Right kidney (tissue), 1 donor: ENCODE results near the gene IGF1R.

ENCODE experiments used
- DNase-seq: peaks from one replicate; pipeline ENCODE4 v3.0.0-alpha.2; 2016

IGF1R gene

DNA sequence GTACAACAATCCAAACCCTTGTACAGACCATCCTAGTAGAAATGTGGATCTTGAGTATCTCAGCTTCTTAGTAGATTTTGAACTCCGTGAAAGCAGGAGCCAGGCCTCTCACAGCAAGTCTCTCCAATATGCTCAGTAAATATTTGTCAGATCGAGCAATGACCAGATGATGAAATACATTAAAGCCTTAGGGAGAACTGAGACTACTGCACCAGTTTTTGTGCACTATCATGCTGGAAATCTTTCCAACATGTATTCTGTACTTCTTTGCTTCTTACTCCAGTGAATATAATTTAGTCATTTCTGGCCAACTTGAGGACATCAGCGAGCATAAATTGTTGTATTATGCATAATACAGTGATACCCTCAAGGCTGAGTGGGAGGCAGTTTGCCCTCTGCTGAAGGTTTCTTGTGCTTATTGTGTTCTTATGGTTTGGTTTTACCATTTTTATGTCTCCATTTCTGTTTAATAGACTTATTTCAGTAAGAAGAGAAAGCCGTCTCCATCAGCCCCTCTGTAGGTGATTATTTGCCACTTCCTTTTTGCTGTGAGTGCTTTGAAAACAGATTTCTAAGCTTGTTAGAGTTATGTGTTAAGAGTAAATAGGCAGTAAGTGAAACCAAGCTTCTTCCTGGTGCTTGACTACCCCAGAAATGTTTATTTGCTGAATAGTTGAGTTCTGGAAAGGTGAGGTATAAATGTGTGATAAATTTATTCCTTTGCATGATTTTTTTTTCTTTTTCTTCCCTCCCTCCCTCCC is 212.1 kb downstream of the IGF1R start:
- no peak for DNase-seq

DNA sequence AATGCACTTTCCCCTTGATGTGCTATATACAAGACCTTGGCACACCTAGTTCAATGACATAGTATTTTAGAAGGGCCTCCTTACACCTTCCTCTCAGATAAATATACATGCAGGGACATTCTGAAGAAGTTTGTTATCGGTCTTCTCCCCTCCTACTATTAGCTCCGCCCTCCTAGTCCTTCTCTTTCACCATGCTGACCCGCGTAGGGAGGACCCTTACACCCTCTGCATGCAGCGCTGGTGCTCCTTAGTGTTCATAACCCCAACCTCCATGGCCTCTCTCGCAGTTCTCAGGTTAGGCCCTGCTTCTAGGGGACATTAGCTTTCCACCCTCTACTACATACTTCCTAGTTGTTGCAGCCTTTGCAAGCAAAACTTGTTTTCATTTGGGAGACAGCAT is 212.8 kb downstream of the IGF1R start:
- DNase-seq: no peak

DNA sequence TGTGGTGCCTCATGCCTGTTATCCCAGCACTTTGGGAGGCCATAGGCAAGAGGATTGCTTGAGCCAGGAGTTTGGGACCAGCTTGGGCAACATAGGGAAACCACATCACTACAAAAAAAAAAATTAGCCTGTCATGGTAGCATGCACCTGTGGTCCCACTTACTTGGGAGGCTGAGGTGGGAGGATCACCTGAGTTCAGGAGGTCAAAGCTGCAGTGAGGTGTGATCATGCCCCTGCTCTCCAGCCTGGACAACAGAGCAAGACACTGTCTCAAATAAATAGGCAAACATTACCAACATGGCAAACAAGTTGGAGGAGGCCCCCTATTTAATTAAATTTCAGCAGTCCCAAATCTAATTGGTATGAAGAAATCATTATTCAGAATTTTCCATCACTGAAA is 215.6 kb downstream of the IGF1R start:
- no peak for DNase-seq

DNA sequence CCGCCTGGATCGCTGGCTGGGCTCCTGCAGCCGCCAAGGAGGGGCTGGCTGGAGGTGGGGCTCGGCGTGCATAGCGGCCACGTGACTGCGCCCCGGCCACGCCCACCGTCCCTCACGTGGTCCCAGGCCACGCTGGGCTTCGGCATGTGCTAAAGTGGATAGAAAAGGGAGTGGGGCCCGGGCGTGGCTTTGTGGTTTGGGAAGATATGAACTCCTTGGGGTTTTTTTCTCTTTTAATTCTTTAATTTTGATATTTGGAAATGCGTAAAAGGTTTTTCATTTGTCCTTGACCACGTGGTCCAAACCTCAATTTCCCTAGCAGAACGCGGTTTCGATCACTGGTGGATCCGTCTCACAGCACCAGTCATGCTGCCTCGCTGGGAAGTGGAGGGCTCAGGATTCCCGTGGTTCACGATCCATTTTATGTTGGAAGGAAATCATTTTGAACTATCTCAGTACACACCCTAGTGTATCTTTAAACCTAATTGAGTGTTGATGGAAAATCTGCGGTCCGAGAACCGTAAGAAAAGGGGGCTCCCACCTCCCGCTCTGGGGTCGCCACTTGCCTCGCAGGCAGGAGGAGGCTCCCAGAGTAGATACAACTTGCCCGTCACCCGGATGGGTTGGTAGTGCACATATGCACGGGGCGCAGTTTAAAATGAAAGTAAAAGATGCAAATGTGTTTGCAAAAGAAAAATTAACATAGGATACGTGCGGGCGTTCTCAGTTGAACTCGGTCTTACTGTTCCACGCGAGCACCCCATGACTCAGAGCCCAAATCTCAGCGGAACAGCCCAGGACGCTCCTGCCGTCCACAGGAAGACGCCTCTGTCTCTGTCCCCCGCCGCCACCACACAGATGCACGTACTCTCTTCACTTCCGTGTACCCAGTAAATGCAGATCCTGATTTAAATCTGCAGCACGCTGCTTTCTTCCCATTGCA is 217.3 kb downstream of the IGF1R start:
- DNase-seq: no peak

DNA sequence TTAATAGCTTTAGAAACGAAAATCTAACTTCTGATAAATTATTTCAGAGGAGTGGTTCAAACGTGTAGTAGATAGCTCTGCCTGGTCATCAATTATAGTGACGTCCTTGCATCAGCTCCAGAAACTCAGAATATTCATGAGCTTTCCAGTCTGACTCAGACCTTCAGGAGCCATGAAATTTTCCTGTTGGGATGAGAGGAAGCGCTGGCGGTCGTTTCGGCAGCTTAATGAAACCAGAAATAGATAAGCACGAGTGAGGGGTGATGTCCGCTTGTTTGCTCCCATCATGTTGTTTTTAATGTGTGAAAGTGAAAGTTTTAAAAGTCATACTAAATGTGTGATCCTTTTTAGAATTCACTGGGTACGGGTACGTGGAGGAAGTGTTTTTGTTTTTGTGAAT is 218.2 kb downstream of the IGF1R start:
- no peak for DNase-seq

DNA sequence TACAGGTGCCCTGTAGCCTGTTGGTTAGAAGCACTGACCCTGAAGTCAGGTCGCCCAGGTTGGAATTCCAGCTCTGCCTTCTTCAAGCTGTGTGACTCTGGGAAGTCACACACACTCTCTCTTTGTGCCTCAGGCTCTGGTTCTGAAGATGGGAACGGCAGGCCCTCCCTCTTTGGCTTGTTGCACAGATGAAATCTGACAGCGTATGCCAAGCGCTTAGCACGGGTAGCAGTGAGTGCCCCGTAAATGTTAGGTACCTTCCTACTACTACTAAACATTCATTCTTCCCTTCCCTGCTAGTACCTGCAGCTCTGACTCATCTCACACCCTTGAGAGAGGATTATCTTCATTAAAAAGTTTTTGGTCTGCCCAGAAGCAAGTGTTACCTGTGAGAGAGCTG is 220.2 kb downstream of the IGF1R start:
- no peak for DNase-seq

DNA sequence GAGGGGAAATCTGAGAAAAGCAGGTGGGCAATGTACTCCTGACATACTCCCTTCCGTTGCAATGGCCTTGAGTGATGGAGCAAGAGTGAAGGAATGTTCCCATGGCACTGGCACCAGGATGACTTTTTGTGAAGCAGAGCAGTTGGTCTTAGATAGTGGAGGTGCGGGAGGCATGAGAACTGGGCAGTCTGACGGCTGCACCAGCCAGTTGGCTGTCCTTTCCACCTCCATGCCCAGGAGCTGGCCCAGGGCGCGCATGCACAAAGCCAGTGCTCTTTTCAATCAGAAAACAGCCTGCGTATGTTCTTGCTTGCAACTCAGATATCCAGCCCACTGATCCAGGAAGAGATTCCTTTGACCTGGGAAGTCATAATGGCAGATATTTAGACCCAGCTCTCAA is 222.4 kb downstream of the IGF1R start:
- no peak for DNase-seq

DNA sequence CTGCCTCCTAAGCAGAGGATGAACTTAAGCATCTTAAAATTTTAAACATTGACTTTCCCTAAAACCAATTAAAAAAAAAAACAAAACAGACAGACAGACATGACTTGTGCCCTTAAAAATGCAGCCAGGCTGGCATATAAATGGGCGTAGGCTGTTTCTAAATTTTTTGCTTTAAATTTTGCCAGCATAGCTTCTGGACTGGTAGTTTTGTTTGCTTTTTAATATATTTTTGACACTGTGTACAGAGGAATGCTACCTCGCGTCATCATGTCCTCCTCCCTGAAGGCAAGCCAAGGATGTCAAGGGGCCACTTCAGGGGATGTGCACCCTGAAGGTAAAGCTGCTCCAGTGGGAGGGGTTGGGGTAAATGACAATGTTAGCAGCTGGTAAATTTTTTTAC is 224.4 kb downstream of the IGF1R start:
- DNase-seq: no peak

DNA sequence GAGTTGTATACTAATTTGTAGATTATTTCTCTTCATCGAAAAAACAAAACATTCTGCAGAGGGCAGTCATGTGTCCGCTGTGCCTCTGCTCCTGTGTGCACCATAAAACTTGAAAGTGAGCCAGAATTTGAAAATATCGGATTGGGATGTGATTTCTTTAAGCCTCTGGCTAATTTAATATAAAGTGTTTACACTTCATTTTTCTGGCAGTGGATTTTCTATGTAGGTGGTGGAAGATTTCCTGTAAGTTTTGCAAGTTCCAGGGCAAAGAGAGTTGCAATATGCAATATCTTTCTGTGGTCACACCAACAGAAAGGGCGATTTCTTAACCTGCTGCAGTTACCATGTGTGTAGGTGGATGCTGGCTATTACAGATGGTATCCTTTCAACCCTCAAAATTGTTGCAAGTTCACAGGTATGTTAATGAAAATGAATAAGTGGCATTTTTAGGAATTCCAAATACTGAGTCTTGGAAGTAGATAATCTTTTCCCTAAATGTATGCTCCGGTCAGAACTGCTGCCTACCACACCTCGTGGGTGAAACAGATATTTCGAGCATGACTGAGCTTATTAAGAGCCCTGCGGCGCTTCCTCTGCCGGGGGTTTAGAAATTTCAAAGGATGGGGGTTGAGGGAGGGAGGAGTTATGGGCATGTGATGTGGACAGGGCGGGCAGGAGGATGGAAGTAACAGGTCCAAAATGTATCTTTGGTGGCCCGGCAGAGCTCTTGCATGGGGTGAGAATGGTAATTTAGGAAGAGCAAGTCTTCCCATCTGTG is 225.3 kb downstream of the IGF1R start:
- DNase-seq: no peak

DNA sequence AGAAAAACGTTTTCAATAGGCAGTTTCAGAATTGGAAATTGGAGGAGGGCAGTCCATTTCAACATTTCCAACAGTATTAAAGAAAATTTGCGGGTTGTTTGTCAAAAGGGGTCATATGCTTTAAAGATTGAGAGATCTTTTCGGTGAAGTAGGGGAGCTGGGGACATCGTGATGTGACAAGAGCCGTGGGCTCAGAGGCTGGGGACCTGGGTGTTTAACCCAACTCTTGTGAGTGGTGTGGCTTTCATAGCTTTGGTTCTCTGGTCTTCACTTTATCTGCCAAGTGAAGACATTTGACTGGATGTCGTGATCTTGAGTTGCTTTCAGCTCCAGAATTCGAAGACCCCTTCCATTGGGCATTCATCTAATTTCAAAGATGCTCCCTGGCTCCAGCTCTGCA is 226.0 kb downstream of the IGF1R start:
- DNase-seq: no peak

DNA sequence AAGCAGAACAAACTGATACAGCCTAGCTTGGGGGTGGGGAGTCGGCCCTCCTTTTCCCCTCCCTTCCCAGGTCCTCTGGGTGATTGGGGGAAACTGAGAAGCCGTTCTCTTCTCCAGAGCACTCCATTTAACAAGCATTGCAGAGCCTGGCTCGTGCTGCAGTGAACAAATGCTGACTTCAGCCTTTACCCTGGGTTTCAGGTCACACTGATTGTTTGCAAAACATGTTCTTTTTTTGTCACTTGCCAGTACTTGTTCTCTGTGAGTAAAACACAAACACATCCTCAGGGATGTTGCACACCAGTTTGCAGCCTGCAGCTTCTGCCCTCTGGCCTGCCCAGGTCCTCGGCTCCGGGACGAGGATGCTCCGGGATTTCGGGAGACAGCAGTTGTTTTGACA is 226.4 kb downstream of the IGF1R start:
- no peak for DNase-seq

DNA sequence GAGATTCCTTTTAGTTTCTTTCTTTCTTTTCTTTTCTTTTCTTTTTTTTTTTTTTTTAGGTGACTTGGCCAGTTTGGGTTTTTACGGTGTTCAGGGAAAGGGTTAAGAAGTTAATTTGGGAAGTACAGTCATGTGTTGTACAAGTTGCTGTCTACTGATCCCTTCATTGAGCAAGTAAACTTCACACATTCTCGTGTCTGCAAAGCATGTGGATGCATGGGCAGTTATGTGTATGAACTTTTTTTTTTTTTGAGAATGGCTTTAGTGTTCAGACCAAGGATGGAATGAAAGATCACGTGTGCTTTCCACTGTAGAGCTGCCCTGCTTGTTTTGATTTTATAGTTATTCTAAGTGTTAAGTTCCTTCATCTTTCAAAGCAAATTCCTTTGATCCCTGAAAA is 227.0 kb downstream of the IGF1R start:
- DNase-seq: no peak

DNA sequence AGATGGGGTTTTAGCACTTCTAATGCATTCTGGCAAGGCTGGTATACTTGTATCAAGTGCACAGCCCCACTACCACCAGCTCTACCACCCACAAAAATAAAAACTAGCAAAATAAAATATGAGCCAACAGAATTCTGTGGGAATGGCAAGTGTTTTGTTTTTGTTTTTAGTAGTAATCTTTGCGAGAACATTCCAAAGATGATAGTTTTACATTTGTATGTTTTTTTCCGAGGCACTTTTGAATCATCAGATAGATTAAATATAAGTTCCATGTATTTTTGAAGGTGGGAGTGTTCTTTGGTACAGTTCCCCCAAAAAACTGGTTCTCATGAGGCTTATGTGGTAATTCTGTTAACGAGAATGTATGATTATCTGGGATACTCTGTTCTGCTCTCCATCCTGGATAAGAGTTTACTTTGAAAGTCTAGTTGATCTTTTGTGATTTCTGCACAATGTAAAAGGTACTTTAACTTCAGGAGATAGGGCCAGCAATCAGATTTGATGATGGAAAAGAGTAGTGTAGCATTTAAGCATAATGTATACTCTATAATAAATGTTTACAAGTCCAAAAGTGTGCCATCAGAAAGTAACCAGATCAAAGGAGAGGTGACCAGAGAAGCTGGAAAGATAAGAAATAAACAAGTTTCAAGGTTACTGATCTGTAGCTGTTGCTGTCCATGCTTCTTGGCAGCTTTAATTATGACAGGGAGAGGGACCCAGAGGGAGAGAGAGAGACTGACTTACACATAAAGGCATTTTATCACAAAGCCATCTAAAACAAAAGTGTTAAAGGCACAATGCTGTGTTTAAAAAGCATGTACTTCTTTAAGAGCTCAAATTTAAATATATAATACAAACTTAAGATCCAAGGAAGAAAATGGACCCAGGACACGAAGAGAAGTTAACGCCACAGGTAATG is 228.4 kb downstream of the IGF1R start:
- DNase-seq: no peak

DNA sequence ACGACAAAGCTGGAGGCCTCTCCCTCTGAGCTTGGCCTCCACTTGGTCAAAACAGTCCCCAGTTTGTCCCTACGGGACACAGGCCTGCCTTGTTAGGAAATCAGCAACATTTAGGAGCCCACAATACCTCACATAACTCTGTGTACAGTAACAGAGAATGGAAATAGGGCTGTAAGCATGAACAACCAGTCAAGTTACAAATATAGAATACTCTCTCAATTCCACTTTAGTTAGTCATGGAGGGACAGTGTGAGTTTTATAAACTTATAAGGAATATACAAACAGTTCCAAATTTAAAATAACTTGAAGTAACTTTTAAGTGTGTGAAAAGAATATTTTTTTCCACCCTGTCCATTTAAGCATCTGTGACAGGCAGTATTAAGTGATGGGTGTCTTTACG is 229.8 kb downstream of the IGF1R start:
- DNase-seq: no peak

DNA sequence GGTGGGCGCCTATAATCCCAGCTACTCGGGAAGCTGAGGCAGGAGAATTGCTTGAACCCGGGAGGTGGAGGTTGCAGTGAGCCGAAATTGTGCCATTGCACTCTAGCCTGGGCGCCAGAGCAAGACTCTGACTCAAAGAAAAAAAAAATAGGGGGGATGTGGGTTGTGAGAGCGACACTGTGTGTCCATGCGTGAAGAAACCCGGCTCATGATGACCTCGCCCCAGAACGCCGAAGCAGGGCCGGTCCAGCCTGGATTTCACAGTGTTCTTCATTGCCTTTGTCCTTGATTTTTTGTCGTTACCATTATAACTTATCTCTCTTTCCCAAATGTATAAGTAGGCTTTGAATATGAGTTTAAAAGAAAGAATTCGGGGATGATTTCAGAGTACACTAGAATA is 230.5 kb downstream of the IGF1R start:
- DNase-seq: no peak

DNA sequence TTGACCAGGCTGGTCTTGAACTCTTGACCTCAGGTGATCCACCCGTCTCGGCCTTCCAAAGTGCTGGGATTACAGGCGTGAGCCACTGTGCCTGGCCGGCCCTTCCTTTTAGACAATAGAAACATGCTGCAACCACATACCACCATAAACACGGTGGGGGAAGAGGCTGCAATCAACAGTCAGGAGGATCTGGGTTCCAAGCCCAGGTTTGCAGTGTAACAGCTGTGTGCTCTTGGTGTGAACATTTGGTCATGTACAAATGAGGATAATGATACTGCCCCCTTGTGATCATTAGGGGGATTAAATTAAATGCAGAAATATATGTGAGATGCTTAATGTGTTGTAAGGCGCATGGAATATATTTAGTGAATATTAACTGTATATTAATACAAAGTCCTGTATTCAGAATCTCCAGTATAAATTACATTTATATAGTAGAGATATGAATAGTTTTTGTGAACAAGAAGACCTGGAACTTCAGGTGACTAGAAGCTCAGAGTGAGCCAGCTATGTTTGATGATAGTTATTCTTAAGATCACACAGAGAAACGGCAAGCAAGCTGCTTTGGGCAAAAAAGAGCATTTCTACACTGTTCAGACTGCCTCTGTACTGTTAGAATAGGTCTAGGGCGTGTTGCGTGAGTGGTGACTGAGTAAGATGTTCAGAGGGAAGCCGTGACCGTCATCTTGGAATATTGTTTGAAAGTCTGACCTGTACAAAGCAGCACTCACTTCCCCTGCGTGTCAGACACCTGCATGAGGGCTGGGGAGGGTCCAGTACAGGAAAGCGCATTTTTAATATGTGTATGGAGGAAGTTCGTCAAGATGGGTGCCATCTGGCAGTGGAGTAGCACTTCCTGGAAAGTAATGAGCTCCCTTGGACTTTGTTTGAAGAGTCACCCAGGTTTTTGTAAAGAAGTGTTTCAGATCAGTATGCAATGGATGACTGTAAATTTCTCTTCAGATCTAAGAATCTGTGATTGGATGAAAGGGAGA is 233.5 kb downstream of the IGF1R start:
- DNase-seq: no peak

DNA sequence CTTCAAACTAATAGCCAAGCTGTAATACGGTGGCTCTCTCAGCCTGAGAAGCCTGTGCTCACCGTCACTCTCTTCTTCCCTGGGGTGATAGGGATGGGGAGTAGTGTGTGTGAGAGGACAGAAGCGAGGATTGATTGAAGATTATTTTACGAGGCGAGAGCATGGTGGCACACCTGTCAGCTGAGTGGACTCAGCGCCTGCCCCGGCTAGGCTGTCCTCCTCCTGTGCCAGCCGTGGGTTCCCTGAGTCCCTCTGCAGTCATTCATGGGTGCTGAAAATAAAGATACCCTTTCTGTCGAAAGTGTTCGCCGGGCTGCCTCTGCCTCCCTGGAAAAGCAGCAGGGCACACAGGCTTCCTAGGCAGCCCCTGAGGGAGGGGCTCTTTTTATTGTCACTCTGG is 235.1 kb downstream of the IGF1R start:
- no peak for DNase-seq

DNA sequence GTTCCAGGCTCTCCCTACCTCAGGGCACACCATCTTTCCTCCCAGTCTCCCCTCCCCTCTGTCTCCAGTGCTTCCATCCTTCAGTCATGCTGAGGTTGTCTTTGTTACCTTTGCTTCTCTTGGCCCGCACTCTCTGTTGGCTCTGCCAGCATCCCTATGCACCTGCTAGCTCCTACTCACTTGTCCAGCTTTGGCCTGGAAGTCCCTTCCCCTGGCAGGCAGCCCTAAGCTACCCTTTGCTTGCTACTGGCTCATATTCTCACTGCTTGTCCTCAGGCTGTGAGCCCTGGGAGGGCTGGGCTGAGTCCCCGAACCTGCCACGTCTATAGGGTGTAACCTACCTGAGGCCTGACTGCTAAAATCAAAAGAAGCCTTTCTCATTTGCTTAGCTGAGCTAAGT is 236.6 kb downstream of the IGF1R start:
- DNase-seq: no peak

DNA sequence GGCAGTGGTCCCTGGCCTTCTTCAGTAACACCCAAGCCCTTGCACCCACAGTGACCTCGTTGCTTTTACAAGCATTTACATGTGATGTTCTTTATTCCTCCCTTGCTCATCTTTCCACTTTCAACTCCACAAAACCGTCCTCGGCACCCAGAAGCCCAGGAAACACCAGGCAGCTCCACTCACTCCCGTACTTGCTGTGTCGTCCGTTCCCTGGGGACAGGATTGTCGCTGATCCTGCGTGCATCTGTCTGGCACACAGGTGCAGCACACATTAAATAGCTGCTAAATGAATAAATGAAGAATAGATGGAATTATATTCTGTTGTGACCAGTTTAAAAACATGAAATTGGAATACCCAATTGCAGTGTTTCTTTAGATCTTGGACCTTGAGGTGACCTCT is 239.6 kb downstream of the IGF1R start:
- no peak for DNase-seq

DNA sequence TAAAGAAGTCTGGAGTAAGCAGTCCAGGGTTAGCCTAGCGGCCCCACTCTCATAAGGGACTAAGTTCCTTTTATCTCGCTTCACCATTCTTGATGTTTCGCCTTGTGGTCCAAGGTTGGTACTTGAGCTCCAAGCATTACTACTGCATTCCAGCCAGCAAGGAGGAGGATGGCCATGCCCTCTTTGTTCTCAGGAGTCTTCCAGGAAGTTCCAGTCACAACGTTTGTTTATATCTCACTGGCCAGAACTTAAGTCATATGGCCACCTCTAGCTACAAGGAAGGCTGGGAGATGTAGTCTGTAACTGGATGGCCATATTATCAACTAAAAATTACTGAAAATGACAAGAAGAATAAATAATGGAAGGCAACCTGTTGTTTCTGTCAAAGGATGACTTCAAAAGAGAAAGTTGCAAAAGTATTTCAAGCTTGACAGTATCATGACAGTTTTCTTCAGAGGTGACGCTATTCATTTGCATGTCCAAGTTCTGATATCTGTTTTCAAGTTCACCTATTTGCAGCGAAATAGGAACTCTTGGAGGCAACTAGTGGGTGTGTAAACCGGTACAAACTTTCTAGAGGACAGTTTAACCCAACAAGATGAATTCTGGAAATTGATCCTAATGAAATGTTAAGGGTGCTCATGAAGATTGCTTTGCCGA is 240.6 kb downstream of the IGF1R start:
- DNase-seq: no peak
